GM18873 (cell line): ENCODE measurements around the gene TARS3.
A peak's percentile ranks its signal among the peaks of the same experiment; 100 is the strongest.
"Not testable (repeated sequence)": the region's sequence is repeated elsewhere in the genome, so short reads cannot be mapped to it uniquely, and the experiment has no call there.

ENCODE experiments used
- ATAC-seq: cut with Tn5 transposase; IDR thresholded peaks from one replicate; pipeline ENCODE4 v1.9.1; 2021; ENCODE audit warnings: mild to moderate bottlenecking, moderate library complexity, moderate number of reproducible peaks; ENCODE audit not compliant: unreplicated experiment, low FRiP score

The TARS3 gene

GRCh38 chr15:101723874-101724674 lies at the start of gene TARS3:
TARS3 (minus strand) TSS chr15:101724473; CDS start chr15:101724387, 86 bp downstream.
- peak; percentile 65 for ATAC-seq

- ATAC-seq: no peak
These were observed 49.3 kb upstream of the TARS3 start for GRCh38 chr15:101773496-101774100.

GRCh38 chr15:101772921-101773320 lies 48.6 kb upstream of the TARS3 start:
- no peak for ATAC-seq

GRCh38 chr15:101767083-101767640 lies 42.9 kb upstream of the TARS3 start:
- not testable (repeated sequence) for ATAC-seq

- no peak for ATAC-seq
These were observed 41.6 kb upstream of the TARS3 start for GRCh38 chr15:101765772-101766456.

GRCh38 chr15:101765340-101765671 lies 41.0 kb upstream of the TARS3 start:
- not testable (repeated sequence) for ATAC-seq

- not testable (repeated sequence) for ATAC-seq
These were observed 40.5 kb upstream of the TARS3 start for GRCh38 chr15:101764669-101765339.

GRCh38 chr15:101746716-101747082 lies 22.4 kb upstream of the TARS3 start:
- peak; percentile 40 for ATAC-seq

GRCh38 chr15:101734837-101735236 lies 10.6 kb upstream of the TARS3 start:
- ATAC-seq: not testable (repeated sequence)

GRCh38 chr15:101733545-101733944 lies 9.3 kb upstream of the TARS3 start:
- ATAC-seq: no peak

- ATAC-seq: no peak
These were observed 8.5 kb upstream of the TARS3 start for GRCh38 chr15:101732772-101733171.

GRCh38 chr15:101731746-101732145 lies 7.5 kb upstream of the TARS3 start:
- ATAC-seq: no peak

- ATAC-seq: no peak
These were observed 2.9 kb upstream of the TARS3 start for GRCh38 chr15:101727186-101727585.

GRCh38 chr15:101725073-101725472 lies 800 bp upstream of the TARS3 start:
- ATAC-seq: no peak

GRCh38 chr15:101724675-101725005 lies 367 bp upstream of the TARS3 start:
- no peak for ATAC-seq

GRCh38 chr15:101723171-101723873 lies 951 bp downstream of the TARS3 start:
- ATAC-seq: peak; percentile 45

- no peak for ATAC-seq
These were observed 5.4 kb downstream of the TARS3 start for GRCh38 chr15:101718896-101719295.

GRCh38 chr15:101712078-101712477 lies 12.2 kb downstream of the TARS3 start:
- no peak for ATAC-seq

- ATAC-seq: no peak
These were observed 13.5 kb downstream of the TARS3 start for GRCh38 chr15:101710806-101711205.

- no peak for ATAC-seq
These were observed 14.8 kb downstream of the TARS3 start for GRCh38 chr15:101709466-101709865.
